OCI-LY1 (cell line): Measurements from ENCODE around the gene DCTN2.

ENCODE experiments used
- EZH2 ChIP-seq: fragments of 200-600 bp; sonication (generic), shearing (Covaris generic); IDR thresholded peaks from 2 replicates; pipeline ENCODE4 v1.8.0; 2017; ENCODE audit warnings: borderline replicate concordance, mixed run types, mild to moderate bottlenecking, antibody characterized with exemption, low read length, moderate library complexity, mixed read lengths
- TF ChIP-seq, protein P1 (sequence below): fragments of 200-600 bp; sonication (generic), shearing (Covaris generic); IDR thresholded peaks from 2 replicates; pipeline ENCODE4 v1.5.1; 2017; ENCODE audit warnings: mild to moderate bottlenecking, antibody characterized with exemption, low read length, moderate library complexity, mixed read lengths

DNA sequence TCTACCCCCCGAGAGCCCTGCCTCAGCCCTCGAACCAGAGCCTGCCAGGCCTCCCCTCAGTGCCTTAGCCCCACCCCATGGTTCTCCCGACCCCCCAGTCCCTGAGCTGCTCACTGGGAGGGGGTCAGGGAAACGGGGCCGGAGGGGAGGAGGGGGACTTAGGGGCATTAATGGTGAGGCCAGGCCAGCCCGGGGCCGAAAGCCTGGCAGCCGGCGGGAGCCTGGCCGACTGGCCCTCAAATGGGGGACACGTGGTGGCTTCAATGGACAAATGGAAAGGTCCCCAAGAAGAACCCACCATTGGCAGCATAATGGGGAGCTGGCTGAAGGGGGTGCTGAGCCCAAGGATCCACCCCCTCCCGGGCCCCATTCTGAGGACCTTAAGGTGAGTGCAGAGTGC is 18.8 kb downstream of the DCTN2 start:
- TF ChIP-seq, protein P1, sequence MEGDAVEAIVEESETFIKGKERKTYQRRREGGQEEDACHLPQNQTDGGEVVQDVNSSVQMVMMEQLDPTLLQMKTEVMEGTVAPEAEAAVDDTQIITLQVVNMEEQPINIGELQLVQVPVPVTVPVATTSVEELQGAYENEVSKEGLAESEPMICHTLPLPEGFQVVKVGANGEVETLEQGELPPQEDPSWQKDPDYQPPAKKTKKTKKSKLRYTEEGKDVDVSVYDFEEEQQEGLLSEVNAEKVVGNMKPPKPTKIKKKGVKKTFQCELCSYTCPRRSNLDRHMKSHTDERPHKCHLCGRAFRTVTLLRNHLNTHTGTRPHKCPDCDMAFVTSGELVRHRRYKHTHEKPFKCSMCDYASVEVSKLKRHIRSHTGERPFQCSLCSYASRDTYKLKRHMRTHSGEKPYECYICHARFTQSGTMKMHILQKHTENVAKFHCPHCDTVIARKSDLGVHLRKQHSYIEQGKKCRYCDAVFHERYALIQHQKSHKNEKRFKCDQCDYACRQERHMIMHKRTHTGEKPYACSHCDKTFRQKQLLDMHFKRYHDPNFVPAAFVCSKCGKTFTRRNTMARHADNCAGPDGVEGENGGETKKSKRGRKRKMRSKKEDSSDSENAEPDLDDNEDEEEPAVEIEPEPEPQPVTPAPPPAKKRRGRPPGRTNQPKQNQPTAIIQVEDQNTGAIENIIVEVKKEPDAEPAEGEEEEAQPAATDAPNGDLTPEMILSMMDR: no peak
- TF ChIP-seq EZH2: no peak
